CD4-positive, alpha-beta memory T cell (primary cell): ENCODE results near the gene P2RY11. TPM values are rescaled to one million over a fixed set of nuclear protein-coding genes. Genes with fewer than 3 reads are reported as not detected.

Experiments used
- CTCF ChIA-PET: fragments of 350-600 bp; sonication (Branson Sonifier 250); formaldehyde crosslinking; loops from one replicate; lab custom pipeline; 2021; ENCODE audit warnings: inconsistent platforms; ENCODE audit not compliant: partially characterized antibody; lab: Charles Lee
- POLR2A ChIA-PET: fragments of 350-600 bp; sonication (Branson Sonifier 250); formaldehyde crosslinking; loops from one replicate; lab custom pipeline; 2021; ENCODE audit not compliant: partially characterized antibody; lab: Charles Lee
- DNase-seq, 5 donors: peaks; one replicate each; pipeline versions ENCODE4 v3.0.0 to v3.0.0-alpha.2; 2020 to 2022; ENCODE audit warnings: mixed read lengths in 1 of 5
- H3K27ac ChIP-seq: one replicate; pipeline ENCODE4 v1.7.0; 2013; ENCODE audit warnings: low read depth, low read length
- H3K27me3 ChIP-seq: 2 replicates; pipeline ENCODE4 v1.7.0; 2013; ENCODE audit warnings: mild to moderate bottlenecking, low read length, moderate library complexity; ENCODE audit not compliant: insufficient read depth
- H3K36me3 ChIP-seq: 2 replicates; pipeline ENCODE4 v1.7.0; 2013; ENCODE audit warnings: mild to moderate bottlenecking, low read length, moderate library complexity; ENCODE audit not compliant: insufficient read depth
- H3K4me1 ChIP-seq: 2 replicates; pipeline ENCODE4 v1.7.0; 2013; ENCODE audit warnings: mild to moderate bottlenecking, low read length, moderate library complexity; ENCODE audit not compliant: insufficient read depth
- H3K4me3 ChIP-seq, 2 donors: one replicate each; pipeline ENCODE4 v1.7.0; 2013; ENCODE audit warnings: low read length in 2 of 2, mild to moderate bottlenecking in 1 of 2
- H3K9me3 ChIP-seq, 2 donors: one replicate each; pipeline ENCODE4 v1.7.0; 2013; ENCODE audit warnings: low read length in 2 of 2, control low read depth in 1 of 2; ENCODE audit not compliant: control insufficient read depth in 1 of 2
- H3K27ac Mint-ChIP-seq, 7 donors: one replicate each; pipeline ENCODE4 v1.8.0; 2020 to 2021; ENCODE audit warnings: mixed read lengths in 7 of 7, mild to moderate bottlenecking in 6 of 7, inconsistent platforms in 3 of 7, moderate library complexity in 3 of 7
- H3K27me3 Mint-ChIP-seq, 2 donors: one replicate each; pipeline ENCODE4 v1.8.0; 2020 to 2021; ENCODE audit warnings: mixed read lengths in 2 of 2
- H3K36me3 Mint-ChIP-seq, 2 donors: one replicate each; pipeline ENCODE4 v1.8.0; 2020 to 2021; ENCODE audit warnings: mixed read lengths in 2 of 2, inconsistent platforms in 1 of 2, mild to moderate bottlenecking in 1 of 2
- H3K4me1 Mint-ChIP-seq, 4 donors: one replicate each; pipeline ENCODE4 v1.8.0; 2020 to 2021; ENCODE audit warnings: mixed read lengths in 4 of 4, mild to moderate bottlenecking in 1 of 4
- H3K4me3 Mint-ChIP-seq, 8 donors: one replicate each; pipeline ENCODE4 v1.8.0; 2020 to 2021; ENCODE audit warnings: mixed read lengths in 8 of 8, mild to moderate bottlenecking in 7 of 8, moderate library complexity in 6 of 8, inconsistent platforms in 3 of 8
- H3K9me3 Mint-ChIP-seq, 8 donors: one replicate each; pipeline ENCODE4 v1.8.0; 2020 to 2021; ENCODE audit warnings: mixed read lengths in 8 of 8, mild to moderate bottlenecking in 5 of 8, inconsistent platforms in 3 of 8, moderate library complexity in 1 of 8
- intact Hi-C: fragments of 100-400 bp; cut with micrococcal nuclease; formaldehyde crosslinking; loops from one replicate; pipeline ENCODE4 v1.15.1; 2023
- polyA plus RNA-seq, 2 donors: library from polyadenylated mRNA; unstranded; fragments of 300-500 nt; fragmentation: Illumina TruSeq; gene quantifications; one replicate each; pipeline ENCODE4 v1.2.3, GENCODE V29; 2021
- total RNA-seq, 2 experiments: library from RNA; stranded (reverse); gene quantifications; one replicate each; pipeline ENCODE4 v1.2.3, GENCODE V29; 2021

P2RY11 gene
- total and polyA plus RNA-seq, 4 experiments from 2014 or later, result 0.24 to 49.7 (median 23.6) TPM

- intact Hi-C loops, result no loop called here
- no peaks in the 10 kb centered on the region for H3K27me3 Mint-ChIP-seq
- no peak overlapping the region for H3K27ac Mint-ChIP-seq
- ChIA-PET POLR2A (no interaction called here), CTCF (interaction anchor here (0.7 kb wide), 1 partner anchor 173 kb away, joined by 3 read pairs; no protein-coding TSS in a partner anchor)
- no peak overlapping the region for H3K27ac ChIP-seq
- H3K9me3 Mint-ChIP-seq, result peaks cover 0 to 7% (median 0%) of the 10 kb centered on the region in 8 donors
- no peak overlapping the region for H3K4me3 ChIP-seq
- H3K4me1 ChIP-seq, result no peaks in the 10 kb centered on the region
- H3K4me3 Mint-ChIP-seq, result no peak overlapping the region
- no peaks in the 10 kb centered on the region for H3K9me3 ChIP-seq
- DNase-seq, result no peak
- H3K36me3 Mint-ChIP-seq, result no peaks in the 10 kb centered on the region
- no peaks in the 10 kb centered on the region for H3K36me3 ChIP-seq
- no peaks in the 10 kb centered on the region for H3K27me3 ChIP-seq
- H3K4me1 Mint-ChIP-seq, result no peaks in the 10 kb centered on the region
These were observed 35.0 kb upstream of the P2RY11 start for GRCh38 chr19:10076535-10076934.

GRCh38 chr19:10078329-10078728 is 33.2 kb upstream of the P2RY11 start:
- no peaks in the 10 kb centered on the region for H3K27me3 ChIP-seq
- no peak overlapping the region for H3K27ac Mint-ChIP-seq
- no peaks in the 10 kb centered on the region for H3K4me1 ChIP-seq
- H3K9me3 ChIP-seq, result no peaks in the 10 kb centered on the region
- intact Hi-C loops, result no loop called here
- CTCF ChIA-PET, result interaction anchor here (0.7 kb wide), 1 partner anchor 162 kb away, joined by 4 read pairs; no protein-coding TSS in a partner anchor
- H3K4me3 ChIP-seq, result no peak overlapping the region
- no peaks in the 10 kb centered on the region for H3K36me3 Mint-ChIP-seq
- no peak overlapping the region for H3K27ac ChIP-seq
- POLR2A ChIA-PET, result no interaction called here
- H3K4me3 Mint-ChIP-seq, result no peak overlapping the region
- no peaks in the 10 kb centered on the region for H3K4me1 Mint-ChIP-seq
- no peak for DNase-seq
- H3K9me3 Mint-ChIP-seq, result peaks cover 0 to 6% (median 0%) of the 10 kb centered on the region in 8 donors
- H3K27me3 Mint-ChIP-seq, result no peaks in the 10 kb centered on the region
- no peaks in the 10 kb centered on the region for H3K36me3 ChIP-seq

GRCh38 chr19:10079031-10079453 is 32.5 kb upstream of the P2RY11 start:
- no peak overlapping the region for H3K4me3 ChIP-seq
- ChIA-PET CTCF (interaction anchor here (0.7 kb wide), 1 partner anchor 161 kb away, joined by 4 read pairs; no protein-coding TSS in a partner anchor), POLR2A (interaction anchor here (1.1 kb wide), 1 partner anchor 27 kb away, joined by 3 read pairs; the partner anchor contains the start of gene PPAN)
- no peak overlapping the region for H3K4me3 Mint-ChIP-seq
- no peaks in the 10 kb centered on the region for H3K27me3 Mint-ChIP-seq
- intact Hi-C loops, result no loop called here
- H3K27me3 ChIP-seq, result no peaks in the 10 kb centered on the region
- no peaks in the 10 kb centered on the region for H3K36me3 Mint-ChIP-seq
- H3K9me3 Mint-ChIP-seq, result peaks cover 0 to 3% (median 0%) of the 10 kb centered on the region in 8 donors
- H3K4me1 ChIP-seq, result no peaks in the 10 kb centered on the region
- H3K27ac ChIP-seq, result no peak overlapping the region
- DNase-seq, result no peak
- no peaks in the 10 kb centered on the region for H3K9me3 ChIP-seq
- no peak overlapping the region for H3K27ac Mint-ChIP-seq
- H3K4me1 Mint-ChIP-seq, result no peaks in the 10 kb centered on the region
- no peaks in the 10 kb centered on the region for H3K36me3 ChIP-seq

- Histone ChIP-seq H3K27ac (no peak overlapping the region), H3K4me1 (peaks cover 12% of the 10 kb centered on the region), H3K4me3 (no peak overlapping the region), H3K36me3 (peaks cover under 1% of the 10 kb centered on the region), H3K9me3 (no peaks in the 10 kb centered on the region), H3K27me3 (no peaks in the 10 kb centered on the region)
- H3K9me3 Mint-ChIP-seq, result peaks cover 0 to 2% (median 0%) of the 10 kb centered on the region in 8 donors
- H3K27me3 Mint-ChIP-seq, result no peaks in the 10 kb centered on the region
- ChIA-PET POLR2A (interaction anchor here (0.6 kb wide), 1 partner anchor 321 kb away, joined by 3 read pairs; no protein-coding TSS in a partner anchor), CTCF (interaction anchor here (0.8 to 1.4 kb wide), 3 partner anchors 14 to 30 kb away, joined by 3 to 6 read pairs (median 3); no protein-coding TSS in a partner anchor)
- H3K4me3 Mint-ChIP-seq, result peak overlapping the region in 2 of 8 donors; percentile 6 to 46
- H3K36me3 Mint-ChIP-seq, result peaks cover 0 to 10% of the 10 kb centered on the region in 2 donors
- DNase-seq, result no peak
- H3K27ac Mint-ChIP-seq, result peak overlapping the region in 5 of 7 donors; percentile 5 to 86 (median 72)
- H3K4me1 Mint-ChIP-seq, result peaks cover 5 to 17% (median 11%) of the 10 kb centered on the region in 4 donors
- intact Hi-C loops, result no loop called here
These were observed 27.6 kb upstream of the P2RY11 start for GRCh38 chr19:10083911-10084310.

- no peak for DNase-seq
- H3K4me1 Mint-ChIP-seq, result peaks cover 6 to 17% (median 11%) of the 10 kb centered on the region in 4 donors
- H3K4me3 ChIP-seq, result no peak overlapping the region
- CTCF ChIA-PET, result interaction anchor here (0.8 to 1.4 kb wide), 2 partner anchors 14 to 29 kb away, joined by 3 to 6 read pairs; no protein-coding TSS in a partner anchor
- H3K4me1 ChIP-seq, result peaks cover 12% of the 10 kb centered on the region
- no peaks in the 10 kb centered on the region for H3K27me3 Mint-ChIP-seq
- H3K4me3 Mint-ChIP-seq, result peak overlapping the region in 7 of 8 donors; percentile 52 to 90 (median 87)
- H3K36me3 Mint-ChIP-seq, result peaks cover under 1 to 17% of the 10 kb centered on the region in 2 donors
- peaks cover 0 to 2% (median 0%) of the 10 kb centered on the region in 8 donors for H3K9me3 Mint-ChIP-seq
- peaks cover 9% of the 10 kb centered on the region for H3K36me3 ChIP-seq
- H3K27me3 ChIP-seq, result no peaks in the 10 kb centered on the region
- POLR2A ChIA-PET, result no interaction called here
- peak overlapping the region in 5 of 7 donors; percentile 74 to 90 (median 84) for H3K27ac Mint-ChIP-seq
- intact Hi-C loops, result no loop called here
- H3K9me3 ChIP-seq, result no peaks in the 10 kb centered on the region
- no peak overlapping the region for H3K27ac ChIP-seq
These were observed 26.7 kb upstream of the P2RY11 start for GRCh38 chr19:10084803-10085202.

GRCh38 chr19:10085641-10086590 is 25.6 kb upstream of the P2RY11 start, which contains the start of gene SHFL:
SHFL (plus strand) TSS chr19:10086317; CDS start chr19:10086428, 111 bp downstream.
- H3K27ac ChIP-seq, result peak within 1 kb of the TSS; percentile 88
- peak; percentile 82 to 86 (median 83) for DNase-seq
- H3K4me1 ChIP-seq, result peaks cover 12% of the 10 kb centered on the region
- Mint-ChIP-seq H3K4me1 (peaks cover 6 to 17% (median 13%) of the 10 kb centered on the region in 4 donors), H3K27me3 (no peaks in the 10 kb centered on the region), H3K36me3 (peaks cover 4 to 21% of the 10 kb centered on the region in 2 donors), H3K27ac (peak within 1 kb of the TSS; percentile 84 to 91 (median 87)), H3K4me3 (peak within 1 kb of the TSS; percentile 85 to 90 (median 87)), H3K9me3 (peaks cover 0 to 2% (median 0%) of the 10 kb centered on the region in 8 donors)
- POLR2A ChIA-PET, result interaction anchor here (1.0 kb wide), 1 partner anchor 20 kb away, joined by 3 read pairs; the partner anchor contains the start of gene PPAN
- peak within 1 kb of the TSS; percentile 76 to 84 for H3K4me3 ChIP-seq
- CTCF ChIA-PET, result no interaction called here
- no peaks in the 10 kb centered on the region for H3K9me3 ChIP-seq
- intact Hi-C loops, result loop anchor here (1.0 kb wide), 2 partner anchors 10 to 20 kb away; partner anchors contain the start of gene PPAN
- H3K36me3 ChIP-seq, result peaks cover 14% of the 10 kb centered on the region
- H3K27me3 ChIP-seq, result no peaks in the 10 kb centered on the region
